ENCODE results near the gene KRT71. TPM values are rescaled to one million over a fixed set of nuclear protein-coding genes. Genes with fewer than 3 reads are reported as not detected.

The KRT71 gene
- total RNA-seq, 1 experiment from 2014 or later: not detected

DNA sequence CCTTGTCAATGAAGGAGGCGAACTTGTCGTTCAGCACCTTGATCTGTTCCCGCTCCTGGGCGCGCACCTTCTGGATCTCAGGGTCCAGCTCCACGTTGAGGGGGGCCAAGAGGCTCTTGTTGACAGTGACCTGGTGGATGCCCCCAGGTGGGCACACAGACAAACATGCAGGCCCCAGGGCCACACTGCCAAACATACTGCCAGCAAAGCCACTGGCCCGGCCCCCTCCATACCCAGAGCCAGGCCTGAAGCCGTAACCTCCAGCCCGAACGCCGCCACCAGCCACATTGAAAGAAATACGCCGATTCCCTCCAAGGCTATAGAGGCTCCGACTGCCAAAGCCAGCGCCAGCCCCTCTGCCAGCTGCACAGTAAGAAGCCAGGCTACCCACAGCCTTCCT lies 20.4 kb upstream of the KRT71 start:
- no peaks in the 10 kb centered on the region for H3K79me2 ChIP-seq (ENCODE audit: low read length)
- no peak overlapping the region for H3K9ac ChIP-seq (ENCODE audit: low read length)
- H3K4me2 ChIP-seq (ENCODE audit: low read depth, low read length, poor library complexity, severe bottlenecking): no peak overlapping the region
- no peaks in the 10 kb centered on the region for H3K9me3 ChIP-seq (ENCODE audit: low read length)
- no peak overlapping the region for H2AFZ ChIP-seq (ENCODE audit: low read length)
- no peaks in the 10 kb centered on the region; the same call in 1 of the 2 replicates for H4K20me1 ChIP-seq (ENCODE audit: insufficient read depth, low read depth, low read length)
- H3K27me3 ChIP-seq (ENCODE audit: low read length): no peaks in the 10 kb centered on the region
- no peaks in the 10 kb centered on the region for H3K9me2 ChIP-seq (replicated peaks; ENCODE audit: insufficient read depth, low read length)
- no peak overlapping the region for H3K27ac ChIP-seq (ENCODE audit: low read length)
- H3K4me3 ChIP-seq (ENCODE audit: low read length): no peak overlapping the region
- H3K36me3 ChIP-seq (ENCODE audit: insufficient read depth, low read length): no peaks in the 10 kb centered on the region
- no peak for DNase-seq
- no peaks in the 10 kb centered on the region; the same call in 1 of the 2 replicates for H3K4me1 ChIP-seq (ENCODE audit: low read length)

DNA sequence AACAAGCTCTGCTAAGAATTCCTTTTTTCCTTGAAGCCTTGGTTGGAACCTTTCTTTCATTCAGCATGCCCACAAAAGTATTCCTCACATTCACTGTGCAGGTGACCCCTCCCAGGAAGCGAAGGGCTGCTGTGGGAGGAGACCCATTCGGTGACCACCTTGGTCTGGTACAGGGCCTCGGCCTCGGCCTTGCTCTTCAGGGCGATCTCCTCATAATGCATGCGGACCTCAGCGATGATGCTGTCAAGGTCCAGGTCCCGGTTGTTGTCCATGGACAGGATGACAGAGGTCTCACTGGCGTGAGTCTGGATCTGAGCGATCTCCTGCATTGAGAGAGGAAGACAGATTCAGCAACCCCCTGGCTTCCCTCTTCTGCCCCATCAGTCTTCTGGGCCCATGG lies 17.6 kb upstream of the KRT71 start:
- Histone ChIP-seq H3K4me2 (ENCODE audit: low read depth, low read length, poor library complexity, severe bottlenecking) (no peak overlapping the region), H3K36me3 (ENCODE audit: insufficient read depth, low read length) (no peaks in the 10 kb centered on the region), H3K4me3 (ENCODE audit: low read length) (no peak overlapping the region), H2AFZ (ENCODE audit: low read length) (no peak overlapping the region), H3K27me3 (ENCODE audit: low read length) (no peaks in the 10 kb centered on the region), H3K9me3 (ENCODE audit: low read length) (no peaks in the 10 kb centered on the region), H3K79me2 (ENCODE audit: low read length) (no peaks in the 10 kb centered on the region), H3K9ac (ENCODE audit: low read length) (no peak overlapping the region), H3K27ac (ENCODE audit: low read length) (no peak overlapping the region), H4K20me1 (ENCODE audit: insufficient read depth, low read depth, low read length) (no peaks in the 10 kb centered on the region), H3K4me1 (ENCODE audit: low read length) (no peaks in the 10 kb centered on the region; the same call in 1 of the 2 replicates), H3K9me2 (replicated peaks; ENCODE audit: insufficient read depth, low read length) (no peaks in the 10 kb centered on the region)
- no peak for DNase-seq

DNA sequence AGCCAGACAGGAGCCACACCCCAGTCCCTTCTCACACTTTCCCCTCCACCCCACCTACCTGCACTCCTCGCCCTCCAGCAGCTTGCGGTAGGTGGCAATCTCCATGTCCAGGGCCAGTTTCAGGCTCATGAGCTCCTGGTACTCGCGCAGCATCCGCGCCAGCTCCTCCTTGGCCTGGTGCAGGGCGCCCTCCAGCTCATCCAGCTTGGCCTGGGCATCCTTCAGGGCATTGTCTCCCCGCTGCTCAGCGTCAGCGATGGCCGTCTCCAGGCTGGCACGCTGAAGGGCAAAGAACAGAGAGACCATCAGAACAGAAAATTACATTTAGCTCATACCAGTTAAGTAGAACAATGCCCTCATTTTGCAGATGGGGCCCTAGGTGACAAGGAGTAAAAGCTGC lies 15.2 kb upstream of the KRT71 start:
- Histone ChIP-seq H3K27ac (ENCODE audit: low read length) (no peak overlapping the region), H4K20me1 (ENCODE audit: insufficient read depth, low read depth, low read length) (0 out of 2 replicates have a peak, but pooled peaks cover 4% of the 10 kb centered on the region), H3K36me3 (ENCODE audit: insufficient read depth, low read length) (no peaks in the 10 kb centered on the region), H3K9me3 (ENCODE audit: low read length) (no peaks in the 10 kb centered on the region), H3K4me3 (ENCODE audit: low read length) (no peak overlapping the region), H3K9ac (ENCODE audit: low read length) (no peak overlapping the region), H3K79me2 (ENCODE audit: low read length) (no peaks in the 10 kb centered on the region), H3K4me2 (ENCODE audit: low read depth, low read length, poor library complexity, severe bottlenecking) (no peak overlapping the region), H3K9me2 (replicated peaks; ENCODE audit: insufficient read depth, low read length) (no peaks in the 10 kb centered on the region), H3K27me3 (ENCODE audit: low read length) (no peaks in the 10 kb centered on the region), H2AFZ (ENCODE audit: low read length) (no peak overlapping the region), H3K4me1 (ENCODE audit: low read length) (no peaks in the 10 kb centered on the region)
- DNase-seq: no peak

DNA sequence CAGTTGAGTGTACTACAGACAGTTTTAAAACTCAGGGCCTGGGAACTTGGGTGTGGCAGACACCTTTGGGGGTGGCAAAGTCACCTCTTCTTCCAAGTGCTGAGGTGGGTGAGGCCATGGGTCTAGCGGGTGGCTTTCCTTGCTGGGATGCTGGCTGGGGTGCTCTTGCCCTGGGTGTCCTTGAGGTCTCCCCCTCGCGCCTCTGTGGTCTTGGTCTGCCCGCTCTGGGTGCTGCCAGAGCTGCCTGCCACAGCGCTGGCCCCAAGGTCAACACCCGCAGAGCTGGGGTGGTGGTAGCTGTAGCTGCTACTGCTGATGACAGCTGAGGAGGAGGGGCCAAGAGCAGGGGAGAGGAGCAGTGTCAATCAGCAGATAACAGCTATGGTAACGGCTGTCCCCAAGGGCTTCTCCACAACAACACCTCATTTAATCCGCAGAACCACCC lies 13.9 kb upstream of the KRT71 start:
- H4K20me1 ChIP-seq (ENCODE audit: insufficient read depth, low read depth, low read length): 0 out of 2 replicates have a peak, but pooled peaks cover 4% of the 10 kb centered on the region
- H3K27me3 ChIP-seq (ENCODE audit: low read length): no peaks in the 10 kb centered on the region
- no peaks in the 10 kb centered on the region for H3K4me1 ChIP-seq (ENCODE audit: low read length)
- no peaks in the 10 kb centered on the region for H3K79me2 ChIP-seq (ENCODE audit: low read length)
- DNase-seq: no peak
- H3K27ac ChIP-seq (ENCODE audit: low read length): no peak overlapping the region
- H3K9me2 ChIP-seq (replicated peaks; ENCODE audit: insufficient read depth, low read length): no peaks in the 10 kb centered on the region
- no peaks in the 10 kb centered on the region for H3K9me3 ChIP-seq (ENCODE audit: low read length)
- H3K9ac ChIP-seq (ENCODE audit: low read length): no peak overlapping the region
- H3K4me2 ChIP-seq (ENCODE audit: low read depth, low read length, poor library complexity, severe bottlenecking): no peak overlapping the region
- H3K4me3 ChIP-seq (ENCODE audit: low read length): no peak overlapping the region
- H2AFZ ChIP-seq (ENCODE audit: low read length): no peak overlapping the region
- no peaks in the 10 kb centered on the region for H3K36me3 ChIP-seq (ENCODE audit: insufficient read depth, low read length)

DNA sequence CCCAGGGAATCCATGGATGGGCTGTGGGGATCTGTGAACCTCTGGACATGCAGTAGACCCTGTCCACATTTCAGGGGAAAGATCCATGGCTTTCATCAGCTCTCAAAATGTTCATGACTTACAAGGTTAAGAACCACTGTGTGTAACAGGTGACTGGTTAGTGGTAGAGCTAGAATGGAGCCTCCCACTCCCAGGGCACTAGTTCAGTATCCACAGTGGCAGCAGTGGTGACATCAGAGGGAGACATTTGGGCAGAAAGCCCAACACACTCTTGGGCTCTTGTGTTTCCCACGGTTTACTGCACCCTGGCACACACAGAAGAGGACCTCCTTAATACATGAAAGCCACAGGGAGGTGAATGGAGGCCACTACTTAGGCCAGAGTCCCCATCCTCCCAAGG lies 11.6 kb upstream of the KRT71 start:
- no peaks in the 10 kb centered on the region for H3K27me3 ChIP-seq (ENCODE audit: low read length)
- H3K4me2 ChIP-seq (ENCODE audit: low read depth, low read length, poor library complexity, severe bottlenecking): no peak overlapping the region
- no peak overlapping the region for H2AFZ ChIP-seq (ENCODE audit: low read length)
- no peaks in the 10 kb centered on the region for H3K36me3 ChIP-seq (ENCODE audit: insufficient read depth, low read length)
- DNase-seq: no peak
- H3K4me3 ChIP-seq (ENCODE audit: low read length): no peak overlapping the region
- 0 out of 2 replicates have a peak, but pooled peaks cover 4% of the 10 kb centered on the region for H4K20me1 ChIP-seq (ENCODE audit: insufficient read depth, low read depth, low read length)
- no peak overlapping the region for H3K9ac ChIP-seq (ENCODE audit: low read length)
- H3K27ac ChIP-seq (ENCODE audit: low read length): no peak overlapping the region
- no peaks in the 10 kb centered on the region for H3K4me1 ChIP-seq (ENCODE audit: low read length)
- no peaks in the 10 kb centered on the region for H3K79me2 ChIP-seq (ENCODE audit: low read length)
- no peaks in the 10 kb centered on the region for H3K9me2 ChIP-seq (replicated peaks; ENCODE audit: insufficient read depth, low read length)
- H3K9me3 ChIP-seq (ENCODE audit: low read length): no peaks in the 10 kb centered on the region

DNA sequence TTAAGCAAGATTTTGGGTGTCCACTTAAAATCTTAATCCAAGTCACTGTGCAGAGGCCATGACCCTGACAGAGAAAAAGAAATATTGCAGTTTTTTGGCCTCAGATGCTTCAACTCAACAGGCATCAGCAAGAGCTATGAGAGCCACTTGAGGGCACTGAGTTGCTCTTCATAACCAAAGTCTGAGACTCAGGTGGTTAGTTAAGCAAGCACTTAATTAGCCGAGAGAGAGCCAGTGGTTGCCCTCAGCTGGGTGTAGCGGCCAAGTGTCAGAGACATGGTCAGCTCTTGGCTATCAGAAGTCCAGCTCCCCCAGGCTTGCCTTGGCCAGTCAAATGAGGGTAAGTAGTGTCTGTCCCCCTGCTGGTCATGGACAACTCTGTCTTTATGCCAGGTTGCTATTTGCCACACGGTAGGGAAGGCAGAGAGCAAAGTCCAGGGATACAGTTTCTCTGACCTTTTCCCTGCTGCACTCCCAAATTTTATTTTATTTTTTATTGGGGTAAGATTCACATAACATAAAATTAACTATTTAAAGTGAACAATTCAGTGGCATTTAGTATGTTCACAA lies 9.0 kb upstream of the KRT71 start:
- Histone ChIP-seq H3K27ac (ENCODE audit: low read length) (no peak overlapping the region), H3K36me3 (ENCODE audit: insufficient read depth, low read length) (no peaks in the 10 kb centered on the region), H3K4me3 (ENCODE audit: low read length) (no peak overlapping the region), H4K20me1 (ENCODE audit: insufficient read depth, low read depth, low read length) (0 out of 2 replicates have a peak, but pooled peaks cover 4% of the 10 kb centered on the region), H2AFZ (ENCODE audit: low read length) (no peak overlapping the region), H3K9me2 (replicated peaks; ENCODE audit: insufficient read depth, low read length) (no peaks in the 10 kb centered on the region), H3K4me2 (ENCODE audit: low read depth, low read length, poor library complexity, severe bottlenecking) (no peak overlapping the region), H3K4me1 (ENCODE audit: low read length) (no peaks in the 10 kb centered on the region), H3K9me3 (ENCODE audit: low read length) (no peaks in the 10 kb centered on the region), H3K9ac (ENCODE audit: low read length) (no peak overlapping the region), H3K27me3 (ENCODE audit: low read length) (no peaks in the 10 kb centered on the region), H3K79me2 (ENCODE audit: low read length) (no peaks in the 10 kb centered on the region)
- DNase-seq: no peak

DNA sequence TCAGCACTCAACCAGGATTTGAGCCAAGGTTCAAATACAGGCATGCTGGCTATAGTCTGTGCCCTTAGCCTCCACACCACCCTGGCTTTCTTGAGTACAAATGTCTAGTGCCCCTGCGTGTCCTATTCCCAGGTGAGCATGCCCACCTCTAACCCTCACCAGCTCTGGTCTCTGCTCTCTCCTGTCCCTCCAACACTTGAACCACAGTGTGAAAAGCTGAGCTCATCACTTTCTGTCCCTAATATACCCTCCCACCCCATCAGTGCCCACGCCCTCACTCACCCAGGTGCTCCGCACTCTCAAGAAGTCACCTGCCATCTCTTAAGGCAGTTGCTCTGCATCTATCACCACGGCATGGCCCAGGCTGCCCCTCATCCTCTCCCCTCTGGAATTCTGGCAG lies 7.0 kb upstream of the KRT71 start:
- Histone ChIP-seq H3K4me3 (ENCODE audit: low read length) (no peak overlapping the region), H3K36me3 (ENCODE audit: insufficient read depth, low read length) (no peaks in the 10 kb centered on the region), H3K9me3 (ENCODE audit: low read length) (no peaks in the 10 kb centered on the region), H2AFZ (ENCODE audit: low read length) (no peak overlapping the region), H3K9me2 (replicated peaks; ENCODE audit: insufficient read depth, low read length) (no peaks in the 10 kb centered on the region), H3K4me1 (ENCODE audit: low read length) (no peaks in the 10 kb centered on the region), H3K27me3 (ENCODE audit: low read length) (no peaks in the 10 kb centered on the region), H3K4me2 (ENCODE audit: low read depth, low read length, poor library complexity, severe bottlenecking) (no peak overlapping the region), H3K27ac (ENCODE audit: low read length) (no peak overlapping the region), H3K79me2 (ENCODE audit: low read length) (no peaks in the 10 kb centered on the region), H3K9ac (ENCODE audit: low read length) (no peak overlapping the region), H4K20me1 (ENCODE audit: insufficient read depth, low read depth, low read length) (0 out of 2 replicates have a peak, but pooled peaks cover 4% of the 10 kb centered on the region)
- no peak for DNase-seq

DNA sequence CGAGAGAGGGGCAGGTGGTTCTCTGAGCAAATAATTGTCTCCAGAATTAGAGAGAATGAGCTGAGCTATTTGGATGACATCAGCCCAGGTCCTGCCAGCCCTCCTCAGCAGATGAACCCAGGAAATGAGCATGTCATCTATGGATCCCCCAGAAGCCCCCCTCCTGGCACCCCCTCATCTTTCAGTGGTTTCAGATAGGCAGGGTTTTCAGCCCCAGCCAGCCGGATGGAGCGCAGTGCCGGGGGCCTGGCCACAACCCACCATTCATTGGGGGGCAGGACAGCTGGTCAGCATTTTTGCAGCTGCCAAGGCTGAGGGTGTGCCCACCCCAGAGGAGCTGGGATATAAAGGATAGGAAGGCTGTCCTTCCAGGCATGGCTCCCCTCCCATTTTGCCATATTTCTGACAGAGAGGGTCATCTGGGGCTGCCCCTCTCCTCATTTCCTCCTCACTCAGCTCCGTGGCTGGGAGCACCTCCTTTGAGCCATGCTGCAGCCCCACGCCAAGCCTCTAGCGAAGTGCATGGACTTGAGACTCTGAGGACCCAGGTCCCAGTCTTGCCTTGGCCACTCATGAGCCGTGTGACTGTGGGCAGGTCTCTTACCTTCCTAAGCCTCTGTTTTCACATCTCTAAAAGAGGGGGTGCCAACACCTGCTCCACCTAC lies 6.0 kb upstream of the KRT71 start:
- Histone ChIP-seq H3K9me2 (replicated peaks; ENCODE audit: insufficient read depth, low read length) (no peaks in the 10 kb centered on the region), H3K27ac (ENCODE audit: low read length) (no peak overlapping the region), H2AFZ (ENCODE audit: low read length) (no peak overlapping the region), H4K20me1 (ENCODE audit: insufficient read depth, low read depth, low read length) (no peaks in the 10 kb centered on the region), H3K79me2 (ENCODE audit: low read length) (no peaks in the 10 kb centered on the region), H3K36me3 (ENCODE audit: insufficient read depth, low read length) (no peaks in the 10 kb centered on the region), H3K4me2 (ENCODE audit: low read depth, low read length, poor library complexity, severe bottlenecking) (no peak overlapping the region), H3K4me3 (ENCODE audit: low read length) (no peak overlapping the region), H3K27me3 (ENCODE audit: low read length) (no peaks in the 10 kb centered on the region), H3K9me3 (ENCODE audit: low read length) (no peaks in the 10 kb centered on the region), H3K9ac (ENCODE audit: low read length) (no peak overlapping the region), H3K4me1 (ENCODE audit: low read length) (no peaks in the 10 kb centered on the region)
- DNase-seq: no peak
